ENCODE results near the gene UBFD1. TPM values are rescaled to one million over a fixed set of nuclear protein-coding genes. Genes with fewer than 3 reads are reported as not detected.

The UBFD1 gene
- polyA plus RNA-seq, 2 of the 4 experiments (the other 2 are of a cell fraction), result 60.0 to 78.0 TPM

DNA sequence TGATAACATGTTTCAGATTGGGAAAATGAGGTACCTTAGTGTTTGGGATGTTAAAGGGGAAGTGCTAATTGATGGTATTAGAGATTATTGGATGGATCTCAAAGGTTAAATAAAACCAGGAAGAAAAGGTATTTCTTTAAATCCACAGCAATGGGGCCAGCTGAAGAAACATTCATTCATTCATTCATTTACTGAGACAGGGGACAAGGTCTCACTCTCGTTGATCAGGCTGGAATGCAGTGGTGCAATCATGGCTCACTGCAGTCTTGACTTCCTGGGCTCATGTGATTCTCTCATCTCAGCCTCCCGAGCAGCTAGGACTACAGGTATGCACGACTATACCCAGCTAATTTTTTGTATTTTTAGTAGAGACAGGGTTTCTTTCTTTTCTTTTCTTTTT lies 20.1 kb upstream of the UBFD1 start:
- ChIA-PET CTCF (interaction anchor here (1.2 to 1.8 kb wide), 4 partner anchors 8 to 20 kb away, joined by 4 to 6 read pairs (median 4); partner anchors contain the start of genes EARS2 and UBFD1), POLR2A (interaction anchor here (0.6 kb wide), 1 partner anchor 20 kb away, joined by 4 read pairs; the partner anchor contains the start of genes EARS2 and UBFD1)
- Histone ChIP-seq H3K4me3 (no peak overlapping the region), H3K4me2 (no peak overlapping the region), H3K4me1 (peaks cover 43% of the 10 kb centered on the region), H3K27ac (peak overlapping the region in 1 of 2 experiments; percentile 79; a peak in 2 of 6 replicates), H3K9me3 (no peaks in the 10 kb centered on the region)
- TF ChIP-seq HOXB5 (CRISPR knock-in tag; IDR thresholded peaks at IDR 0.05), result no peak
- TF ChIP-seq RCOR1 (IDR thresholded peaks at IDR 0.05; ENCODE audit: low read depth, low read length), result no peak
- TF ChIP-seq ZNF302 (CRISPR knock-in tag; IDR thresholded peaks at IDR 0.05), result no peak
- TF ChIP-seq, protein P1, sequence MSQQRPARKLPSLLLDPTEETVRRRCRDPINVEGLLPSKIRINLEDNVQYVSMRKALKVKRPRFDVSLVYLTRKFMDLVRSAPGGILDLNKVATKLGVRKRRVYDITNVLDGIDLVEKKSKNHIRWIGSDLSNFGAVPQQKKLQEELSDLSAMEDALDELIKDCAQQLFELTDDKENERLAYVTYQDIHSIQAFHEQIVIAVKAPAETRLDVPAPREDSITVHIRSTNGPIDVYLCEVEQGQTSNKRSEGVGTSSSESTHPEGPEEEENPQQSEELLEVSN (IDR thresholded peaks at IDR 0.05; ENCODE audit: borderline replicate concordance, low read depth), result no peak
- no peak for TF ChIP-seq ZC3H11A (IDR thresholded peaks at IDR 0.05)
- no peak for TF ChIP-seq HEYL (CRISPR knock-in tag; IDR thresholded peaks at IDR 0.05)
- TF ChIP-seq POLR2AphosphoS2 (conservative IDR thresholded peaks at IDR 0.05; ENCODE audit: low read length), result no peak
- TF ChIP-seq, protein P2, sequence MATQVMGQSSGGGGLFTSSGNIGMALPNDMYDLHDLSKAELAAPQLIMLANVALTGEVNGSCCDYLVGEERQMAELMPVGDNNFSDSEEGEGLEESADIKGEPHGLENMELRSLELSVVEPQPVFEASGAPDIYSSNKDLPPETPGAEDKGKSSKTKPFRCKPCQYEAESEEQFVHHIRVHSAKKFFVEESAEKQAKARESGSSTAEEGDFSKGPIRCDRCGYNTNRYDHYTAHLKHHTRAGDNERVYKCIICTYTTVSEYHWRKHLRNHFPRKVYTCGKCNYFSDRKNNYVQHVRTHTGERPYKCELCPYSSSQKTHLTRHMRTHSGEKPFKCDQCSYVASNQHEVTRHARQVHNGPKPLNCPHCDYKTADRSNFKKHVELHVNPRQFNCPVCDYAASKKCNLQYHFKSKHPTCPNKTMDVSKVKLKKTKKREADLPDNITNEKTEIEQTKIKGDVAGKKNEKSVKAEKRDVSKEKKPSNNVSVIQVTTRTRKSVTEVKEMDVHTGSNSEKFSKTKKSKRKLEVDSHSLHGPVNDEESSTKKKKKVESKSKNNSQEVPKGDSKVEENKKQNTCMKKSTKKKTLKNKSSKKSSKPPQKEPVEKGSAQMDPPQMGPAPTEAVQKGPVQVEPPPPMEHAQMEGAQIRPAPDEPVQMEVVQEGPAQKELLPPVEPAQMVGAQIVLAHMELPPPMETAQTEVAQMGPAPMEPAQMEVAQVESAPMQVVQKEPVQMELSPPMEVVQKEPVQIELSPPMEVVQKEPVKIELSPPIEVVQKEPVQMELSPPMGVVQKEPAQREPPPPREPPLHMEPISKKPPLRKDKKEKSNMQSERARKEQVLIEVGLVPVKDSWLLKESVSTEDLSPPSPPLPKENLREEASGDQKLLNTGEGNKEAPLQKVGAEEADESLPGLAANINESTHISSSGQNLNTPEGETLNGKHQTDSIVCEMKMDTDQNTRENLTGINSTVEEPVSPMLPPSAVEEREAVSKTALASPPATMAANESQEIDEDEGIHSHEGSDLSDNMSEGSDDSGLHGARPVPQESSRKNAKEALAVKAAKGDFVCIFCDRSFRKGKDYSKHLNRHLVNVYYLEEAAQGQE (IDR thresholded peaks at IDR 0.05), result no peak
- TF ChIP-seq HDAC2 (IDR thresholded peaks at IDR 0.05), result no peak
- no peak for TF ChIP-seq FOXS1 (CRISPR knock-in tag; IDR thresholded peaks at IDR 0.05)
- no peak for TF ChIP-seq CEBPB (IDR thresholded peaks at IDR 0.05)
- TF ChIP-seq EHF (CRISPR knock-in tag; IDR thresholded peaks at IDR 0.05), result no peak
- TF ChIP-seq NPAS2 (CRISPR knock-in tag; IDR thresholded peaks at IDR 0.05; ENCODE audit: borderline replicate concordance), result no peak
- no peak for TF ChIP-seq KDM5A (IDR thresholded peaks at IDR 0.05)
- TF ChIP-seq, protein P3, sequence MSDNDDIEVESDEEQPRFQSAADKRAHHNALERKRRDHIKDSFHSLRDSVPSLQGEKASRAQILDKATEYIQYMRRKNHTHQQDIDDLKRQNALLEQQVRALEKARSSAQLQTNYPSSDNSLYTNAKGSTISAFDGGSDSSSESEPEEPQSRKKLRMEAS (IDR thresholded peaks at IDR 0.05), result no peak
- TF ChIP-seq, protein P4, sequence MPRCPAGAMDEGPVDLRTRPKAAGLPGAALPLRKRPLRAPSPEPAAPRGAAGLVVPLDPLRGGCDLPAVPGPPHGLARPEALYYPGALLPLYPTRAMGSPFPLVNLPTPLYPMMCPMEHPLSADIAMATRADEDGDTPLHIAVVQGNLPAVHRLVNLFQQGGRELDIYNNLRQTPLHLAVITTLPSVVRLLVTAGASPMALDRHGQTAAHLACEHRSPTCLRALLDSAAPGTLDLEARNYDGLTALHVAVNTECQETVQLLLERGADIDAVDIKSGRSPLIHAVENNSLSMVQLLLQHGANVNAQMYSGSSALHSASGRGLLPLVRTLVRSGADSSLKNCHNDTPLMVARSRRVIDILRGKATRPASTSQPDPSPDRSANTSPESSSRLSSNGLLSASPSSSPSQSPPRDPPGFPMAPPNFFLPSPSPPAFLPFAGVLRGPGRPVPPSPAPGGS (IDR thresholded peaks at IDR 0.05), result no peak
- TF ChIP-seq NFE2L2 (conservative IDR thresholded peaks at IDR 0.05; ENCODE audit: low read length), result no peak
- no peak for TF ChIP-seq ESRRA (IDR thresholded peaks at IDR 0.05; ENCODE audit: borderline replicate concordance, low read length)
- no peak for FAIRE-seq
- no peak for ATAC-seq
- no peak for DNase-seq (ENCODE audit: low read depth in 1 of 2, low spot score in 1 of 2)
- WGBS (ENCODE audit: missing lambda C conversion rate), result 70% methylated on average over 3 of the region's 3 CpGs

DNA sequence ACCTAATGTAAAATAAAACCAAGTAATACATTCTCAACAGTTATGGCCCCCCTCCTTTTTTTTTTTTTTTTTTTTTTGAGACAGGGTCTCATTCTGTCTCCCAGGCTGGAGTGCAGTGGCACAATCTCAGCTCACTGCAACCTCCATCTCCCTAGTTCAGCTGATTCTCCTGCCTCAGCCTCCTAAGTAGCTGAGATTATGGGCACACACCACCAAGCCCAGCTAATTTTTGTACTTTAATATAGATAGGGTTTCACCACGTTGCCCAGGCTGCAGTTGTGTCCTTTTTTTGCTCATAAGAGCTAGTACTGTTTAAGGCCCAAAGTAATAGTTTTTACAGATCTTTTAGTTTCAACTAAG lies 18.6 kb upstream of the UBFD1 start:
- peak overlapping the region; percentile 70 to 79 for H3K27ac ChIP-seq
- peaks cover 43% of the 10 kb centered on the region for H3K4me1 ChIP-seq

More for the DNA sequence above, 18.6 kb upstream of the UBFD1 start:
- 74% methylated on average over 1 of the region's 1 CpG for WGBS (ENCODE audit: missing lambda C conversion rate)
- H3K4me3 ChIP-seq, result no peak overlapping the region
- DNase-seq (ENCODE audit: low read depth in 1 of 2, low spot score in 1 of 2) (no peak), ATAC-seq (peak in 1 of 2 experiments; percentile 26; a peak in 3 of 6 replicates), FAIRE-seq (no peak)
- no peaks in the 10 kb centered on the region for H3K9me3 ChIP-seq
- TF ChIP-seq NFE2L2 (conservative IDR thresholded peaks at IDR 0.05; ENCODE audit: low read length) (no peak), SMC3 (IDR thresholded peaks at IDR 0.05) (no peak), HOXB13 (CRISPR knock-in tag; IDR thresholded peaks at IDR 0.05; ENCODE audit: low read depth) (no peak), TP53 (CRISPR knock-in tag; IDR thresholded peaks at IDR 0.05) (no peak), RAD21 (conservative IDR thresholded peaks at IDR 0.05 in 1 of 2, IDR thresholded peaks at IDR 0.05 in 1 of 2) (no peak)
- ChIA-PET POLR2A (interaction anchor here (0.7 to 2.2 kb wide), 2 partner anchors 18 to 87 kb away, joined by 9 to 12 read pairs; partner anchors contain the start of genes EARS2 and UBFD1), CTCF (interaction anchor here (0.6 to 3.4 kb wide), 6 partner anchors 9 to 34 kb away, joined by 3 to 19 read pairs (median 3); partner anchors contain the start of genes EARS2, GGA2 and UBFD1)
- peak overlapping the region; percentile 55 for H3K4me2 ChIP-seq

Data from A549 (cell line).